Neural progenitor cell (in vitro differentiated cells): Measurements from ENCODE around the gene PTPRT. TPM values are rescaled to one million over a fixed set of nuclear protein-coding genes. Genes with fewer than 3 reads are reported as not detected.

Experiments
- DNase-seq: peaks from one replicate; pipeline ENCODE4 v3.0.0-alpha.2; 2016; ENCODE audit warnings: low spot score
- H2AFZ ChIP-seq: fragments of 200-600 bp; sonication (generic); replicated peaks from 2 replicates; pipeline ENCODE4 v1.6.1; 2016; ENCODE audit warnings: antibody characterized with exemption
- H3F3A ChIP-seq: fragments of 200-600 bp; sonication (generic); 2 replicates; pipeline ENCODE4 v1.6.1; 2016; ENCODE audit warnings: antibody characterized with exemption, low read depth
- H3K27ac ChIP-seq: fragments of 200-600 bp; sonication (generic); 2 replicates; pipeline ENCODE4 v1.5.1; 2016; ENCODE audit warnings: mild to moderate bottlenecking
- H3K27me3 ChIP-seq: fragments of 200-600 bp; sonication (generic); 2 replicates; pipeline ENCODE4 v1.6.1; 2016; ENCODE audit warnings: mild to moderate bottlenecking, moderate library complexity
- H3K36me3 ChIP-seq: fragments of 200-600 bp; sonication (generic); 2 replicates; pipeline ENCODE4 v1.5.1; 2016
- H3K4me1 ChIP-seq: fragments of 200-600 bp; sonication (generic); 2 replicates; pipeline ENCODE4 v1.6.1; 2016; ENCODE audit warnings: mixed run types
- H3K4me2 ChIP-seq: fragments of 200-600 bp; sonication (generic); 2 replicates; pipeline ENCODE4 v1.6.1; 2016
- H3K4me3 ChIP-seq: fragments of 200-600 bp; sonication (generic); 2 replicates; pipeline ENCODE4 v1.5.1; 2016
- H3K79me2 ChIP-seq: fragments of 200-600 bp; sonication (generic); 2 replicates; pipeline ENCODE4 v1.6.1; 2016; ENCODE audit warnings: low read depth
- H3K9ac ChIP-seq: fragments of 200-600 bp; sonication (generic); 2 replicates; pipeline ENCODE4 v1.6.1; 2016
- H3K9me3 ChIP-seq: fragments of 200-600 bp; sonication (generic); 2 replicates; pipeline ENCODE4 v1.5.1; 2016; ENCODE audit warnings: low read depth
- H4K20me1 ChIP-seq: fragments of 200-600 bp; sonication (generic); 2 replicates; pipeline ENCODE4 v1.6.1; 2016; ENCODE audit warnings: low read depth
- H3K27ac Mint-ChIP-seq: 3 replicates; pipeline ENCODE4 v1.8.0; 2021; ENCODE audit warnings: mixed read lengths
- H3K27me3 Mint-ChIP-seq: 2 replicates; pipeline ENCODE4 v1.8.0; 2022; ENCODE audit warnings: low read depth, mild to moderate bottlenecking, inconsistent platforms, moderate library complexity, mixed read lengths; ENCODE audit not compliant: insufficient read depth
- H3K36me3 Mint-ChIP-seq: 3 replicates; pipeline ENCODE4 v1.8.0; 2021; ENCODE audit warnings: mixed read lengths
- H3K4me1 Mint-ChIP-seq: 3 replicates; pipeline ENCODE4 v1.8.0; 2021; ENCODE audit warnings: mixed read lengths
- H3K4me3 Mint-ChIP-seq: 3 replicates; pipeline ENCODE4 v1.8.0; 2021; ENCODE audit warnings: mild to moderate bottlenecking, moderate library complexity, mixed read lengths
- H3K9me3 Mint-ChIP-seq: 3 replicates; pipeline ENCODE4 v1.8.0; 2020; ENCODE audit warnings: mixed read lengths
- EZH2 ChIP-seq: fragments of 200-600 bp; sonication (generic); IDR thresholded peaks from 2 replicates; pipeline ENCODE4 v1.6.1; 2017; ENCODE audit warnings: antibody characterized with exemption, mild to moderate bottlenecking, moderate library complexity
- EZH2phosphoT487 ChIP-seq: fragments of 200-600 bp; sonication (generic); IDR thresholded peaks from 2 replicates; pipeline ENCODE4 v1.6.1; 2017; ENCODE audit warnings: antibody characterized with exemption
- total RNA-seq: library from RNA; depleted of rRNA; stranded (reverse); fragments of >200 nt; gene quantifications from 2 replicates; pipeline ENCODE4 v1.2.3, GENCODE V29; 2015; ENCODE audit warnings: low replicate concordance
- TF ChIP-seq, protein P1 (sequence below): fragments of 200-600 bp; sonication (generic); IDR thresholded peaks from 2 replicates; pipeline ENCODE4 v1.5.1; 2017; ENCODE audit warnings: antibody characterized with exemption, mild to moderate bottlenecking

PTPRT gene
- total RNA-seq, 1 donor from 2014 or later = 1.1 TPM

DNA sequence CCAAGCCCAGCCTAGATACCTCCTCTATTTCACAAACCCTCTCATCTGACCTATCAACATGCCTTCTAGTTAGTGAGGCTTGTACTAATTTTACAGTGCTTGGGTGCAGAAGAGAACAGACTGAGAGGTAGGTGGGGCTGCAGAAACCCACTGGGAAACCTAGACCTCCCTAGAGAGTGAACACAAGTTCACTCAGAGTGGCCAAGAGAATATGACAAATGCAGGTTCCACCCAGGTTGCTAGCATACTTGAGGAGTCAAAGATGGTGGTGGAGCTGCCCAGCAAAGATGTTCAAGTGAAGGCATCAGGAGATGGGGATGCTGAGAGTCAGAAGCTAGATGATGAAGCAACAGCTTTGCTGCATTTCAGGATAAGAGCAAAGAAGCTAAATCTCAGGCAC, 337.0 kb downstream of the PTPRT start:
- no peak overlapping the region for H3K4me3 ChIP-seq
- Mint-ChIP-seq H3K27ac (no peak overlapping the region), H3K4me1 (peaks cover 7% of the 10 kb centered on the region), H3K27me3 (peaks cover 9% of the 10 kb centered on the region), H3K4me3 (no peak overlapping the region), H3K9me3 (no peaks in the 10 kb centered on the region), H3K36me3 (no peaks in the 10 kb centered on the region)
- H3K9ac ChIP-seq = no peak overlapping the region
- no peak overlapping the region for H3K4me2 ChIP-seq
- no peak overlapping the region for H3K27ac ChIP-seq
- TF ChIP-seq, protein P1, sequence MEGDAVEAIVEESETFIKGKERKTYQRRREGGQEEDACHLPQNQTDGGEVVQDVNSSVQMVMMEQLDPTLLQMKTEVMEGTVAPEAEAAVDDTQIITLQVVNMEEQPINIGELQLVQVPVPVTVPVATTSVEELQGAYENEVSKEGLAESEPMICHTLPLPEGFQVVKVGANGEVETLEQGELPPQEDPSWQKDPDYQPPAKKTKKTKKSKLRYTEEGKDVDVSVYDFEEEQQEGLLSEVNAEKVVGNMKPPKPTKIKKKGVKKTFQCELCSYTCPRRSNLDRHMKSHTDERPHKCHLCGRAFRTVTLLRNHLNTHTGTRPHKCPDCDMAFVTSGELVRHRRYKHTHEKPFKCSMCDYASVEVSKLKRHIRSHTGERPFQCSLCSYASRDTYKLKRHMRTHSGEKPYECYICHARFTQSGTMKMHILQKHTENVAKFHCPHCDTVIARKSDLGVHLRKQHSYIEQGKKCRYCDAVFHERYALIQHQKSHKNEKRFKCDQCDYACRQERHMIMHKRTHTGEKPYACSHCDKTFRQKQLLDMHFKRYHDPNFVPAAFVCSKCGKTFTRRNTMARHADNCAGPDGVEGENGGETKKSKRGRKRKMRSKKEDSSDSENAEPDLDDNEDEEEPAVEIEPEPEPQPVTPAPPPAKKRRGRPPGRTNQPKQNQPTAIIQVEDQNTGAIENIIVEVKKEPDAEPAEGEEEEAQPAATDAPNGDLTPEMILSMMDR = no peak
- TF ChIP-seq EZH2phosphoT487 (no peak), EZH2 (no peak)
- peaks cover 10% of the 10 kb centered on the region for H3K27me3 ChIP-seq
- no peak overlapping the region for H2AFZ ChIP-seq
- peaks cover 4% of the 10 kb centered on the region for H3K9me3 ChIP-seq
- no peaks in the 10 kb centered on the region for H3K36me3 ChIP-seq
- no peaks in the 10 kb centered on the region for H3F3A ChIP-seq
- H3K4me1 ChIP-seq = no peaks in the 10 kb centered on the region
- H4K20me1 ChIP-seq = no peaks in the 10 kb centered on the region
- DNase-seq = no peak
- H3K79me2 ChIP-seq = no peaks in the 10 kb centered on the region

DNA sequence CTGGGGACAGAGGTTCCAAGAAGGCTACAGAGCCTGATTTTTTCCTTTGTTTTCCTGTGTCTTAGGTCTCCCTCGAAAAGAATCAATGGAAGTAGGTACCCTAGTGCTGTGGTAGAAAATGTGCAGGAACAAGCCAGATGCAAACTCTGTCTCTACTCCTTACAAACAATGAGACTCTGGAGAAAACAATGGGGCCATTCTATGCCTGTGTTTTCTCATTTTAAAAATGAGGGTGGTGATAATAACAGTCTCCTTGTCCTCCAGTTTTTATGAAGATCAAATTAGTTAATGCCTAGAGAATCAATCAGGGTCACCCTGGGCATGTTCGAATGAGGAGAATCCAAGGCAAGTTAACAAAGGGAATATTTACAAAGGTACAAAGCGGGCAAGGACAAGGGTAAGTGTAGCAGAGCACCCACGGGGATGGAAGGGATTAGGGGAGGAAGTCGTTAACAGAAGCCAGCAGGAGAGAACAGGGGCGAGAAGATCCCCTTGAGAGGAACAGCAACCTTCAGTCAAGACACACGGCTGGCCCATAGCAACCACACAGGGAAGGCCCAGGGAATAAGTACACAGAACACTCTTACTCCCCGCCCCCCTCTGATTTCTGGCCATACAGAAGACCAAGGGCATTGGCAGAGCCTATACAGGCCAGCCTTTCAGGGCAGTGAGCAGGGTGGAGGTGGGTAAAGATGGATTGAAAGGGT, 342.8 kb downstream of the PTPRT start:
- H3K4me1 ChIP-seq = no peaks in the 10 kb centered on the region
- H3K36me3 ChIP-seq = no peaks in the 10 kb centered on the region
- Mint-ChIP-seq H3K36me3 (no peaks in the 10 kb centered on the region), H3K4me1 (no peaks in the 10 kb centered on the region), H3K27ac (no peak overlapping the region), H3K27me3 (peaks cover 7% of the 10 kb centered on the region), H3K9me3 (peaks cover 2% of the 10 kb centered on the region), H3K4me3 (no peak overlapping the region)
- H2AFZ ChIP-seq = no peak overlapping the region
- H3K27ac ChIP-seq = no peak overlapping the region
- no peak overlapping the region for H3K4me3 ChIP-seq
- H3K79me2 ChIP-seq = no peaks in the 10 kb centered on the region
- DNase-seq = no peak
- H3K27me3 ChIP-seq = no peaks in the 10 kb centered on the region
- H3K4me2 ChIP-seq = no peak overlapping the region
- H3K9me3 ChIP-seq = peaks cover 1% of the 10 kb centered on the region
- H3K9ac ChIP-seq = no peak overlapping the region
- H3F3A ChIP-seq = no peaks in the 10 kb centered on the region
- no peaks in the 10 kb centered on the region for H4K20me1 ChIP-seq
- no peak for TF ChIP-seq EZH2
- no peak for TF ChIP-seq EZH2phosphoT487
- TF ChIP-seq, protein P1 = no peak

DNA sequence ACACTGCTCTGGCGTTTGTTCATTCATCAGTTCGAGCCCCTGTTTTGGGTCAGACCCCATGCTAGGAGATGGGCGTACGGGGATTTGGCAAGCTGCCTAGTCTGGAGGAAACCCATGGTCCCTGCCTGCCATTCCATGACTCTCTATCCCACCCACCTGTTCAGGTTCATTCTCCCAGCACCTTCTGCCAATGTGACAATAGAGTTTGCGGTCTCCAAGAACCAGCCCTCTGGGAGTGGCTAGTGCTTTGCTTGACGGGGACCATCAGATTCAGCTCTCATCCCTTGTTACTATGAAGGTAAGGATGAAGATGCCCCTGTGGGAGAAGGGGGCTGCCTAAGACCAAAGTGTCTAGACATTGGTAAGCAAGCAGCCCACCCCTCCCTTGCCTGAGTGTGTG, 345.0 kb downstream of the PTPRT start:
- H3K9ac ChIP-seq = no peak overlapping the region
- H4K20me1 ChIP-seq = no peaks in the 10 kb centered on the region
- no peak overlapping the region for H3K27ac ChIP-seq
- H3K4me3 ChIP-seq = no peak overlapping the region
- DNase-seq = no peak
- no peaks in the 10 kb centered on the region for H3K4me1 Mint-ChIP-seq
- peaks cover 11% of the 10 kb centered on the region for H3K27me3 Mint-ChIP-seq
- peaks cover 2% of the 10 kb centered on the region for H3K9me3 Mint-ChIP-seq
- no peak overlapping the region for H2AFZ ChIP-seq
- TF ChIP-seq EZH2phosphoT487 = no peak
- TF ChIP-seq, protein P1 = no peak
- no peak for TF ChIP-seq EZH2
- H3K27me3 ChIP-seq = no peaks in the 10 kb centered on the region
- no peaks in the 10 kb centered on the region for H3K4me1 ChIP-seq
- no peaks in the 10 kb centered on the region for H3F3A ChIP-seq
- no peaks in the 10 kb centered on the region for H3K36me3 ChIP-seq
- no peaks in the 10 kb centered on the region for H3K9me3 ChIP-seq
- H3K4me2 ChIP-seq = no peak overlapping the region
- H3K27ac Mint-ChIP-seq = no peak overlapping the region
- H3K36me3 Mint-ChIP-seq = no peaks in the 10 kb centered on the region
- H3K79me2 ChIP-seq = no peaks in the 10 kb centered on the region
- no peak overlapping the region for H3K4me3 Mint-ChIP-seq
